GM15510 (cell line): ENCODE measurements around the gene OSTN.

Source experiments
- POLR2A ChIP-seq: IDR thresholded peaks from 3 replicates; pipeline ENCODE4 v1.6.1; 2011; ENCODE audit warnings: borderline replicate concordance; ENCODE audit not compliant: insufficient read length; ENCODE audit errors: extremely low read depth

Gene OSTN

GRCh38 chr3:191198932-191199331 lies at the start of gene OSTN:
TSS of gene OSTN (plus strand) at chr3:191199241. CDS start at chr3:191212533, 13,292 bp downstream.
- no peak for TF ChIP-seq POLR2A

GRCh38 chr3:191151653-191152052 lies 47.4 kb upstream of the OSTN start:
- TF ChIP-seq POLR2A = no peak

- TF ChIP-seq POLR2A = no peak
Observed at GRCh38 chr3:191154827-191155226, 44.2 kb upstream of the OSTN start.

GRCh38 chr3:191158247-191158646 lies 40.8 kb upstream of the OSTN start:
- TF ChIP-seq POLR2A = no peak

GRCh38 chr3:191158815-191159214 lies 40.2 kb upstream of the OSTN start:
- TF ChIP-seq POLR2A = no peak

GRCh38 chr3:191165802-191166201 lies 33.2 kb upstream of the OSTN start:
- TF ChIP-seq POLR2A = no peak

GRCh38 chr3:191166368-191166767 lies 32.7 kb upstream of the OSTN start:
- no peak for TF ChIP-seq POLR2A

GRCh38 chr3:191169566-191169965 lies 29.5 kb upstream of the OSTN start:
- TF ChIP-seq POLR2A = no peak

- TF ChIP-seq POLR2A = no peak
Observed at GRCh38 chr3:191170097-191170496, 28.9 kb upstream of the OSTN start.

GRCh38 chr3:191175102-191175501 lies 23.9 kb upstream of the OSTN start:
- TF ChIP-seq POLR2A = no peak

- no peak for TF ChIP-seq POLR2A
Observed at GRCh38 chr3:191176038-191176785, 22.8 kb upstream of the OSTN start.

- no peak for TF ChIP-seq POLR2A
Observed at GRCh38 chr3:191192941-191193340, 6.1 kb upstream of the OSTN start.

- no peak for TF ChIP-seq POLR2A
Observed at GRCh38 chr3:191197761-191198306, 1.2 kb upstream of the OSTN start.

GRCh38 chr3:191198480-191198879 lies 561 bp upstream of the OSTN start:
- TF ChIP-seq POLR2A = no peak

GRCh38 chr3:191210032-191210431 lies 11.0 kb downstream of the OSTN start:
- no peak for TF ChIP-seq POLR2A

- TF ChIP-seq POLR2A = no peak
Observed at GRCh38 chr3:191216510-191216909, 17.5 kb downstream of the OSTN start.
